ENCODE data around the gene RIC3.

DNA sequence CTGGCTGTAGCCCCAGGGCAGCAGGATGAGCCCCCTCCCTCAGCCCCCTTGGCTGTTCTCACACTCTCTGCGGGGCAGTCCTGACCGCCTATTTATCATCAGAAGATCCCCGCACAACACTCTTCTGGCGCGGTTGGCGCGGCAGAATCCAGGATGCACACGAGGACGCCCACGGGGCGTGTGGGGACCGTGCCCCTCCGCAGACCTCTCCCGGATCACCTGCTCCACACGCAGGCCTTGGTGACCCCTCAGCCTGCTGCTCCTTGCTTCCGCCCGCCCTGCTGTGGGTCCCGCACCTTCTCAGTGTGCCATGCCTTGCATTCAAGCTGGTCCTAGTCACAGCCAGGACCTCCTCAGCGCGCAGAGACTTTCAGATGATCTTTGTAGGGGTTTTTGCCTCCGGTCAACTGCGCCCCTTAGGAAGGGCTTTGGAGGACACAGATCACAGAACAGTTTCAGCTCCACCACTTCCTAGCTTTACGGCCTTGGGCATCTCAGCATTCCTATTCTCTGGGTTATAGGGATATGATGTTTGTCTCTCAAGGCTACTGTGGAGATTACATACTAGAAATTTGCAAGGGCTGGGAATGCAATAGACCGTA is 88.7 kb downstream of the RIC3 start:
- TF ChIP-seq, protein P1, sequence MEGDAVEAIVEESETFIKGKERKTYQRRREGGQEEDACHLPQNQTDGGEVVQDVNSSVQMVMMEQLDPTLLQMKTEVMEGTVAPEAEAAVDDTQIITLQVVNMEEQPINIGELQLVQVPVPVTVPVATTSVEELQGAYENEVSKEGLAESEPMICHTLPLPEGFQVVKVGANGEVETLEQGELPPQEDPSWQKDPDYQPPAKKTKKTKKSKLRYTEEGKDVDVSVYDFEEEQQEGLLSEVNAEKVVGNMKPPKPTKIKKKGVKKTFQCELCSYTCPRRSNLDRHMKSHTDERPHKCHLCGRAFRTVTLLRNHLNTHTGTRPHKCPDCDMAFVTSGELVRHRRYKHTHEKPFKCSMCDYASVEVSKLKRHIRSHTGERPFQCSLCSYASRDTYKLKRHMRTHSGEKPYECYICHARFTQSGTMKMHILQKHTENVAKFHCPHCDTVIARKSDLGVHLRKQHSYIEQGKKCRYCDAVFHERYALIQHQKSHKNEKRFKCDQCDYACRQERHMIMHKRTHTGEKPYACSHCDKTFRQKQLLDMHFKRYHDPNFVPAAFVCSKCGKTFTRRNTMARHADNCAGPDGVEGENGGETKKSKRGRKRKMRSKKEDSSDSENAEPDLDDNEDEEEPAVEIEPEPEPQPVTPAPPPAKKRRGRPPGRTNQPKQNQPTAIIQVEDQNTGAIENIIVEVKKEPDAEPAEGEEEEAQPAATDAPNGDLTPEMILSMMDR (IDR thresholded peaks at IDR 0.05) = no peak
- no peak for TF ChIP-seq POLR2AphosphoS5 (IDR thresholded peaks at IDR 0.05; ENCODE audit: insufficient read depth in 1 of 2, low read depth in 1 of 2)
